Measurements from ENCODE around the gene LTBP1. TPM values are rescaled to one million over a fixed set of nuclear protein-coding genes. Genes with fewer than 3 reads are reported as not detected.

LTBP1 gene
- total RNA-seq, 2 donors from 2014 or later: 19.4 to 23.1 TPM

GRCh38 chr2:33267043-33267442 lies 320.3 kb downstream of the LTBP1 start:
- Histone ChIP-seq H3K27ac (no peak overlapping the region), H3K4me3 (no peak overlapping the region), H3K27me3 (no peaks in the 10 kb centered on the region), H3K36me3 (no peaks in the 10 kb centered on the region), H3K4me1 (no peaks in the 10 kb centered on the region), H3K9ac (ENCODE audit: low read depth in 2 of 2, low read length in 2 of 2) (no peak overlapping the region), H3K9me3 (no peaks in the 10 kb centered on the region)
- intact Hi-C loops (cut with DNase I): no loop called here
- no peak for TF ChIP-seq CTCF (IDR thresholded peaks at IDR 0.05)
- DNase-seq: no peak

GRCh38 chr2:33267756-33268155 lies 321.0 kb downstream of the LTBP1 start:
- Histone ChIP-seq H3K27me3 (no peaks in the 10 kb centered on the region), H3K36me3 (no peaks in the 10 kb centered on the region), H3K4me3 (no peak overlapping the region), H3K27ac (no peak overlapping the region), H3K9me3 (no peaks in the 10 kb centered on the region), H3K9ac (ENCODE audit: low read depth in 2 of 2, low read length in 2 of 2) (no peak overlapping the region), H3K4me1 (no peaks in the 10 kb centered on the region)
- DNase-seq: no peak
- intact Hi-C loops (cut with DNase I): no loop called here
- no peak for TF ChIP-seq CTCF (IDR thresholded peaks at IDR 0.05)

GRCh38 chr2:33268246-33268831 lies 321.6 kb downstream of the LTBP1 start:
- H3K9ac ChIP-seq (ENCODE audit: low read depth in 2 of 2, low read length in 2 of 2): no peak overlapping the region
- no peak for DNase-seq
- no peak for TF ChIP-seq CTCF (IDR thresholded peaks at IDR 0.05)
- intact Hi-C loops (cut with DNase I): no loop called here
- H3K4me3 ChIP-seq: no peak overlapping the region
- no peaks in the 10 kb centered on the region for H3K4me1 ChIP-seq
- no peaks in the 10 kb centered on the region for H3K9me3 ChIP-seq
- no peak overlapping the region for H3K27ac ChIP-seq
- no peaks in the 10 kb centered on the region for H3K27me3 ChIP-seq
- no peaks in the 10 kb centered on the region for H3K36me3 ChIP-seq

- intact Hi-C loops (cut with DNase I): loop anchor here (10.0 kb wide), 1 partner anchor 237 kb away; no protein-coding TSS in a partner anchor
- no peaks in the 10 kb centered on the region for H3K4me1 ChIP-seq
- no peaks in the 10 kb centered on the region for H3K36me3 ChIP-seq
- no peaks in the 10 kb centered on the region for H3K9me3 ChIP-seq
- no peak overlapping the region for H3K27ac ChIP-seq
- H3K4me3 ChIP-seq: no peak overlapping the region
- no peaks in the 10 kb centered on the region for H3K27me3 ChIP-seq
- no peak for TF ChIP-seq CTCF (IDR thresholded peaks at IDR 0.05)
- no peak overlapping the region for H3K9ac ChIP-seq (ENCODE audit: low read depth in 2 of 2, low read length in 2 of 2)
- no peak for DNase-seq
These were observed 325.2 kb downstream of the LTBP1 start for GRCh38 chr2:33272001-33272400.

GRCh38 chr2:33273479-33273878 lies 326.7 kb downstream of the LTBP1 start:
- TF ChIP-seq CTCF (IDR thresholded peaks at IDR 0.05): no peak
- no peak overlapping the region for H3K27ac ChIP-seq
- intact Hi-C loops (cut with DNase I): loop anchor here (10.0 kb wide), 1 partner anchor 239 kb away; no protein-coding TSS in a partner anchor

More at GRCh38 chr2:33273479-33273878, 326.7 kb downstream of the LTBP1 start:
- Histone ChIP-seq H3K27me3 (no peaks in the 10 kb centered on the region), H3K9ac (ENCODE audit: low read depth in 2 of 2, low read length in 2 of 2) (no peak overlapping the region), H3K36me3 (no peaks in the 10 kb centered on the region), H3K9me3 (no peaks in the 10 kb centered on the region), H3K4me1 (no peaks in the 10 kb centered on the region), H3K4me3 (no peak overlapping the region)
- DNase-seq: no peak
